Peyer's patch (tissue), 4 donors: ENCODE results near the gene CFAP54.

Experiments used
- CTCF ChIP-seq, 6 experiments: fragments of 450-650 bp in 4 of 6; fragments of 200-600 bp in 2 of 6; sonication (generic) in 1 of 6; IDR thresholded peaks; one replicate each; pipeline ENCODE4 v1.5.1; 2017 to 2019; ENCODE audit warnings: antibody characterized with exemption in 6 of 6, mild to moderate bottlenecking in 3 of 6, moderate library complexity in 1 of 6
- POLR2A ChIP-seq, 2 donors: fragments of 450-650 bp; IDR thresholded peaks; one replicate each; pipeline ENCODE4 v1.5.1; 2017; ENCODE audit warnings: antibody characterized with exemption in 2 of 2, mild to moderate bottlenecking in 2 of 2, moderate library complexity in 2 of 2

GRCh38 chr12:96822641-96823040 lies 333.3 kb downstream of the CFAP54 start:
- TF ChIP-seq CTCF (IDR thresholded peaks at IDR 0.05) (no peak), POLR2A (IDR thresholded peaks at IDR 0.05) (no peak)
